Peyer's patch (tissue), 4 donors: ENCODE data around the gene ABHD12.

Experiments used
- POLR2A ChIP-seq, 2 donors: fragments of 450-650 bp; IDR thresholded peaks; one replicate each; pipeline ENCODE4 v1.5.1; 2017; ENCODE audit warnings: antibody characterized with exemption in 2 of 2, mild to moderate bottlenecking in 2 of 2, moderate library complexity in 2 of 2
- TF ChIP-seq, protein P1 (sequence below), 6 experiments: fragments of 450-650 bp in 4 of 6; fragments of 200-600 bp in 2 of 6; sonication (generic) in 1 of 6; IDR thresholded peaks; one replicate each; pipeline ENCODE4 v1.5.1; 2017 to 2019; ENCODE audit warnings: antibody characterized with exemption in 6 of 6, mild to moderate bottlenecking in 3 of 6, moderate library complexity in 1 of 6

- TF ChIP-seq, protein P1, sequence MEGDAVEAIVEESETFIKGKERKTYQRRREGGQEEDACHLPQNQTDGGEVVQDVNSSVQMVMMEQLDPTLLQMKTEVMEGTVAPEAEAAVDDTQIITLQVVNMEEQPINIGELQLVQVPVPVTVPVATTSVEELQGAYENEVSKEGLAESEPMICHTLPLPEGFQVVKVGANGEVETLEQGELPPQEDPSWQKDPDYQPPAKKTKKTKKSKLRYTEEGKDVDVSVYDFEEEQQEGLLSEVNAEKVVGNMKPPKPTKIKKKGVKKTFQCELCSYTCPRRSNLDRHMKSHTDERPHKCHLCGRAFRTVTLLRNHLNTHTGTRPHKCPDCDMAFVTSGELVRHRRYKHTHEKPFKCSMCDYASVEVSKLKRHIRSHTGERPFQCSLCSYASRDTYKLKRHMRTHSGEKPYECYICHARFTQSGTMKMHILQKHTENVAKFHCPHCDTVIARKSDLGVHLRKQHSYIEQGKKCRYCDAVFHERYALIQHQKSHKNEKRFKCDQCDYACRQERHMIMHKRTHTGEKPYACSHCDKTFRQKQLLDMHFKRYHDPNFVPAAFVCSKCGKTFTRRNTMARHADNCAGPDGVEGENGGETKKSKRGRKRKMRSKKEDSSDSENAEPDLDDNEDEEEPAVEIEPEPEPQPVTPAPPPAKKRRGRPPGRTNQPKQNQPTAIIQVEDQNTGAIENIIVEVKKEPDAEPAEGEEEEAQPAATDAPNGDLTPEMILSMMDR (IDR thresholded peaks at IDR 0.05): peak in 1 of 6 experiments; percentile 7
- TF ChIP-seq POLR2A (IDR thresholded peaks at IDR 0.05): no peak
These were observed 36.6 kb downstream of the ABHD12 start for GRCh38 chr20:25353747-25354705.
